ENCODE data around the gene RPS16. TPM values are rescaled to one million over a fixed set of nuclear protein-coding genes. Genes with fewer than 3 reads are reported as not detected.

The RPS16 gene
- total and polyA plus RNA-seq, 7 experiments from 2014 or later, result 2,281 to 4,335 (median 3,122) TPM

GRCh38 chr19:39420769-39421168 lies 15.0 kb downstream of the RPS16 start:
- DNase-seq (no peak), ATAC-seq (no peak)
- H3K27me3 ChIP-seq (ENCODE audit: control insufficient read depth in 2 of 2, insufficient read depth in 2 of 2, low read length in 2 of 2), result no peaks in the 10 kb centered on the region
- intact Hi-C loops (cut with micrococcal nuclease), result no loop called here
- H3K36me3 Mint-ChIP-seq, result peaks cover 0 to 22% (median 3%) of the 10 kb centered on the region in 5 donors
- H3K9me3 ChIP-seq (ENCODE audit: control insufficient read depth in 2 of 3, low read length in 3 of 3), result no peaks in the 10 kb centered on the region
- POLR2A ChIA-PET, result interaction anchor here (1.3 to 5.8 kb wide), 3 partner anchors 15 to 29 kb away, joined by 3 to 25 read pairs (median 3); partner anchors contain the start of genes MED29, PAF1, RPS16 and SUPT5H
- no peak overlapping the region for H3K4me3 ChIP-seq (ENCODE audit: low read length)
- H3K27me3 Mint-ChIP-seq, result no peaks in the 10 kb centered on the region
- no peaks in the 10 kb centered on the region for H3K4me1 ChIP-seq (ENCODE audit: control insufficient read depth in 2 of 2, insufficient read depth in 2 of 2, low read length in 2 of 2)
- H3K27ac ChIP-seq (ENCODE audit: low read depth, low read length), result no peak overlapping the region
- H3K9me3 Mint-ChIP-seq, result no peaks in the 10 kb centered on the region
- CTCF ChIA-PET, result interaction anchor here (1.2 kb wide), 1 partner anchor 15 kb away, joined by 4 read pairs; the partner anchor contains the start of gene RPS16
- H3K36me3 ChIP-seq (ENCODE audit: control insufficient read depth in 2 of 3, insufficient read depth in 3 of 3, low read length in 3 of 3), result peaks cover 0 to 56% (median 0%) of the 10 kb centered on the region in 3 experiments
- no peak overlapping the region for H3K4me3 Mint-ChIP-seq
- peaks cover 0 to 6% (median 0%) of the 10 kb centered on the region in 7 donors for H3K4me1 Mint-ChIP-seq
- no peak overlapping the region for H3K27ac Mint-ChIP-seq

- no peak for ATAC-seq
- H3K27me3 Mint-ChIP-seq, result no peaks in the 10 kb centered on the region
- H3K27ac Mint-ChIP-seq, result peak overlapping the region in 3 of 9 donors; percentile 52 to 84 (median 69)
- Histone ChIP-seq H3K4me1 (ENCODE audit: control insufficient read depth in 2 of 2, insufficient read depth in 2 of 2, low read length in 2 of 2) (peaks cover 0 to 3% of the 10 kb centered on the region in 2 donors), H3K27ac (ENCODE audit: low read depth, low read length) (no peak overlapping the region), H3K9me3 (ENCODE audit: control insufficient read depth in 2 of 3, low read length in 3 of 3) (no peaks in the 10 kb centered on the region), H3K27me3 (ENCODE audit: control insufficient read depth in 2 of 2, insufficient read depth in 2 of 2, low read length in 2 of 2) (no peaks in the 10 kb centered on the region), H3K36me3 (ENCODE audit: control insufficient read depth in 2 of 3, insufficient read depth in 3 of 3, low read length in 3 of 3) (peaks cover 0 to 45% (median 0%) of the 10 kb centered on the region in 3 experiments), H3K4me3 (ENCODE audit: low read length) (no peak overlapping the region)
- peaks cover 0 to 16% (median 2%) of the 10 kb centered on the region in 5 donors for H3K36me3 Mint-ChIP-seq
- ChIA-PET POLR2A (interaction anchor here (0.6 to 5.8 kb wide), 5 partner anchors 8 to 72 kb away, joined by 3 to 25 read pairs (median 4); partner anchors contain the start of gene RPS16), CTCF (no interaction called here)
- H3K9me3 Mint-ChIP-seq, result no peaks in the 10 kb centered on the region
- H3K4me1 Mint-ChIP-seq, result peaks cover 1 to 13% (median 8%) of the 10 kb centered on the region in 7 donors
- intact Hi-C loops (cut with micrococcal nuclease), result no loop called here
- no peak for DNase-seq
- H3K4me3 Mint-ChIP-seq, result no peak overlapping the region
Observed at GRCh38 chr19:39419003-39419402, 16.7 kb downstream of the RPS16 start.

- ATAC-seq (no peak), DNase-seq (no peak)
- intact Hi-C loops (cut with micrococcal nuclease), result no loop called here
- Mint-ChIP-seq H3K4me1 (peaks cover 5 to 17% (median 12%) of the 10 kb centered on the region in 7 donors), H3K27ac (peak overlapping the region in 5 of 9 donors; percentile 2 to 53 (median 13)), H3K27me3 (no peaks in the 10 kb centered on the region), H3K9me3 (no peaks in the 10 kb centered on the region), H3K36me3 (peaks cover 0 to 11% (median 0%) of the 10 kb centered on the region in 5 donors), H3K4me3 (no peak overlapping the region)
- CTCF ChIA-PET, result no interaction called here
- Histone ChIP-seq H3K4me1 (ENCODE audit: control insufficient read depth in 2 of 2, insufficient read depth in 2 of 2, low read length in 2 of 2) (peaks cover 0 to 7% of the 10 kb centered on the region in 2 donors), H3K4me3 (ENCODE audit: low read length) (no peak overlapping the region), H3K27me3 (ENCODE audit: control insufficient read depth in 2 of 2, insufficient read depth in 2 of 2, low read length in 2 of 2) (no peaks in the 10 kb centered on the region), H3K27ac (ENCODE audit: low read depth, low read length) (no peak overlapping the region), H3K9me3 (ENCODE audit: control insufficient read depth in 2 of 3, low read length in 3 of 3) (no peaks in the 10 kb centered on the region), H3K36me3 (ENCODE audit: control insufficient read depth in 2 of 3, insufficient read depth in 3 of 3, low read length in 3 of 3) (peaks cover 0 to 36% (median 0%) of the 10 kb centered on the region in 3 experiments)
- POLR2A ChIA-PET, result interaction anchor here (1.0 to 5.8 kb wide), 4 partner anchors 9 to 18 kb away, joined by 4 to 25 read pairs (median 5); partner anchors contain the start of gene RPS16
Observed at GRCh38 chr19:39417463-39418181, 18.1 kb downstream of the RPS16 start.

- H3K9me3 ChIP-seq (ENCODE audit: control insufficient read depth in 2 of 3, low read length in 3 of 3), result no peaks in the 10 kb centered on the region
- peaks cover 0 to 11% (median 5%) of the 10 kb centered on the region in 5 donors for H3K36me3 Mint-ChIP-seq
- H3K4me1 ChIP-seq (ENCODE audit: control insufficient read depth in 2 of 2, insufficient read depth in 2 of 2, low read length in 2 of 2), result peaks cover 3 to 10% of the 10 kb centered on the region in 2 donors
- POLR2A ChIA-PET, result interaction anchor here (0.6 to 5.8 kb wide), 5 partner anchors 10 to 1149 kb away, joined by 3 to 25 read pairs (median 4); partner anchors contain the start of genes PAF1 and RPS16
- ATAC-seq, result no peak
- CTCF ChIA-PET, result interaction anchor here (0.6 kb wide), 1 partner anchor 133 kb away, joined by 3 read pairs; no protein-coding TSS in a partner anchor
- peak overlapping the region in 1 of 9 donors; percentile 69 for H3K27ac Mint-ChIP-seq
- intact Hi-C loops (cut with micrococcal nuclease), result no loop called here
- H3K4me1 Mint-ChIP-seq, result peaks cover 7 to 25% (median 21%) of the 10 kb centered on the region in 7 donors
- peaks cover 0 to 7% (median 0%) of the 10 kb centered on the region in 11 donors for H3K9me3 Mint-ChIP-seq
- no peak overlapping the region for H3K4me3 Mint-ChIP-seq
- peaks cover 0 to 3% (median 0%) of the 10 kb centered on the region in 5 donors for H3K27me3 Mint-ChIP-seq
- no peak overlapping the region for H3K4me3 ChIP-seq (ENCODE audit: low read length)
- no peaks in the 10 kb centered on the region for H3K27me3 ChIP-seq (ENCODE audit: control insufficient read depth in 2 of 2, insufficient read depth in 2 of 2, low read length in 2 of 2)
- peaks cover 0 to 30% (median 0%) of the 10 kb centered on the region in 3 experiments for H3K36me3 ChIP-seq (ENCODE audit: control insufficient read depth in 2 of 3, insufficient read depth in 3 of 3, low read length in 3 of 3)
- DNase-seq, result no peak
- no peak overlapping the region for H3K27ac ChIP-seq (ENCODE audit: low read depth, low read length)
Observed at GRCh38 chr19:39416152-39417120, 19.3 kb downstream of the RPS16 start.

GRCh38 chr19:39415111-39416046 lies 20.4 kb downstream of the RPS16 start:
- Mint-ChIP-seq H3K27me3 (peaks cover 0 to 3% (median 0%) of the 10 kb centered on the region in 5 donors), H3K4me1 (peaks cover 17 to 36% (median 31%) of the 10 kb centered on the region in 7 donors), H3K4me3 (peak overlapping the region in 3 of 10 donors; percentile 5 to 51 (median 6)), H3K9me3 (peaks cover 0 to 7% (median 0%) of the 10 kb centered on the region in 11 donors), H3K27ac (peak overlapping the region in 5 of 9 donors; percentile 29 to 92 (median 69)), H3K36me3 (peaks cover 0 to 17% (median 5%) of the 10 kb centered on the region in 5 donors)
- ATAC-seq, result no peak
- no peak for DNase-seq
- Histone ChIP-seq H3K27ac (ENCODE audit: low read depth, low read length) (no peak overlapping the region), H3K9me3 (ENCODE audit: control insufficient read depth in 2 of 3, low read length in 3 of 3) (no peaks in the 10 kb centered on the region), H3K27me3 (ENCODE audit: control insufficient read depth in 2 of 2, insufficient read depth in 2 of 2, low read length in 2 of 2) (no peaks in the 10 kb centered on the region), H3K36me3 (ENCODE audit: control insufficient read depth in 2 of 3, insufficient read depth in 3 of 3, low read length in 3 of 3) (peaks cover 0 to 30% (median 0%) of the 10 kb centered on the region in 3 experiments), H3K4me3 (ENCODE audit: low read length) (no peak overlapping the region), H3K4me1 (ENCODE audit: control insufficient read depth in 2 of 2, insufficient read depth in 2 of 2, low read length in 2 of 2) (peaks cover 14 to 21% of the 10 kb centered on the region in 2 donors)
- POLR2A ChIA-PET, result interaction anchor here (0.9 to 5.8 kb wide), 8 partner anchors 9 to 31 kb away, joined by 3 to 25 read pairs (median 5); partner anchors contain the start of genes PAF1 and RPS16
- CTCF ChIA-PET, result interaction anchor here (0.6 to 1.6 kb wide), 4 partner anchors 10 to 327 kb away, joined by 3 to 5 read pairs (median 4); no protein-coding TSS in a partner anchor
- intact Hi-C loops (cut with micrococcal nuclease), result no loop called here
